ENCODE data around the gene GDF7. TPM values are rescaled to one million over a fixed set of nuclear protein-coding genes. Genes with fewer than 3 reads are reported as not detected.

GDF7 gene
- total RNA-seq, 3 donors from 2014 or later = 0.14 to 0.73 (median 0.14) TPM

- Histone ChIP-seq H3K4me3 (no peak overlapping the region), H3K4me1 (ENCODE audit: low read depth) (peaks cover 18% of the 10 kb centered on the region), H3K36me3 (ENCODE audit: low read depth) (no peaks in the 10 kb centered on the region), H3K9me3 (no peaks in the 10 kb centered on the region)
- intact Hi-C loops (cut with DNase I, micrococcal nuclease) = no loop called here
- no peak for ATAC-seq
- no peak for TF ChIP-seq CTCF (IDR thresholded peaks at IDR 0.05)
- DNase-seq = no peak
Measured at GRCh38 chr2:20677301-20678085, 10.5 kb downstream of the GDF7 start.

GRCh38 chr2:20678086-20678395, 11.1 kb downstream of the GDF7 start:
- intact Hi-C loops (cut with DNase I, micrococcal nuclease) = no loop called here
- no peak for ATAC-seq

GRCh38 chr2:20678780-20679179, 11.8 kb downstream of the GDF7 start:
- intact Hi-C loops (cut with DNase I, micrococcal nuclease) = no loop called here
- ATAC-seq = no peak
- H3K9me3 ChIP-seq = no peaks in the 10 kb centered on the region
- H3K36me3 ChIP-seq (ENCODE audit: low read depth) = no peaks in the 10 kb centered on the region
- DNase-seq = no peak
- H3K4me3 ChIP-seq = no peak overlapping the region
- TF ChIP-seq CTCF (IDR thresholded peaks at IDR 0.05) = no peak
- H3K4me1 ChIP-seq (ENCODE audit: low read depth) = peaks cover 18% of the 10 kb centered on the region

More at GRCh38 chr2:20678086-20678395, 11.1 kb downstream of the GDF7 start:
- Histone ChIP-seq H3K36me3 (ENCODE audit: low read depth) (no peaks in the 10 kb centered on the region), H3K4me1 (ENCODE audit: low read depth) (peaks cover 18% of the 10 kb centered on the region), H3K4me3 (no peak overlapping the region), H3K9me3 (no peaks in the 10 kb centered on the region)
- TF ChIP-seq CTCF (IDR thresholded peaks at IDR 0.05) = no peak
- DNase-seq = no peak

- peaks cover 11% of the 10 kb centered on the region for H3K4me1 ChIP-seq (ENCODE audit: low read depth)
- no peaks in the 10 kb centered on the region for H3K9me3 ChIP-seq
- intact Hi-C loops (cut with DNase I, micrococcal nuclease) = no loop called here
- ATAC-seq (no peak), DNase-seq (no peak)
- no peaks in the 10 kb centered on the region for H3K36me3 ChIP-seq (ENCODE audit: low read depth)
- TF ChIP-seq CTCF (IDR thresholded peaks at IDR 0.05) = no peak
- H3K4me3 ChIP-seq = no peak overlapping the region
Measured at GRCh38 chr2:20680744-20681375, 13.9 kb downstream of the GDF7 start.

GRCh38 chr2:20682167-20682920, 15.4 kb downstream of the GDF7 start:
- intact Hi-C loops (cut with DNase I, micrococcal nuclease) = no loop called here
- no peak for DNase-seq
- Histone ChIP-seq H3K4me1 (ENCODE audit: low read depth) (no peaks in the 10 kb centered on the region), H3K9me3 (no peaks in the 10 kb centered on the region), H3K36me3 (ENCODE audit: low read depth) (no peaks in the 10 kb centered on the region), H3K4me3 (no peak overlapping the region)
- no peak for TF ChIP-seq CTCF (IDR thresholded peaks at IDR 0.05)
- peak; percentile 31 for ATAC-seq
